Measurements from ENCODE around the gene GPX3. TPM values are rescaled to one million over a fixed set of nuclear protein-coding genes. Genes with fewer than 3 reads are reported as not detected.
A peak's percentile ranks its signal among the peaks of the same experiment; 100 is the strongest.

Gene GPX3
- total and polyA plus RNA-seq, 2 of the 13 experiments (the other 11 are each of a cell fraction or from before 2014, with no cell fraction given), result 33.8 to 1,892 TPM

GRCh38 chr5:151004499-151004898, 15.9 kb upstream of the GPX3 start (continued):
- TF ChIP-seq GMEB1 (CRISPR knock-in tag; IDR thresholded peaks at IDR 0.05; ENCODE audit: borderline replicate concordance) (no peak), SNAPC4 (CRISPR knock-in tag; IDR thresholded peaks at IDR 0.05) (no peak), SRSF9 (IDR thresholded peaks at IDR 0.05; ENCODE audit: borderline replicate concordance, insufficient read depth, low read depth, low read length, poor library complexity, severe bottlenecking) (no peak), MATR3 (CRISPR knock-in tag; IDR thresholded peaks at IDR 0.05) (no peak), PAF1 (CRISPR knock-in tag; IDR thresholded peaks at IDR 0.05) (no peak), TERF1 (CRISPR knock-in tag; IDR thresholded peaks at IDR 0.05) (no peak), ETS1 (CRISPR knock-in tag; IDR thresholded peaks at IDR 0.05) (no peak), ARID2 (CRISPR knock-in tag; IDR thresholded peaks at IDR 0.05; ENCODE audit: borderline replicate concordance) (no peak), ZKSCAN1 (IDR thresholded peaks at IDR 0.05; ENCODE audit: low read length) (no peak), IRF1 (CRISPR knock-in tag; IDR thresholded peaks at IDR 0.05; ENCODE audit: low read depth) (no peak), RELA (CRISPR knock-in tag; IDR thresholded peaks at IDR 0.05) (no peak), NFRKB (IDR thresholded peaks at IDR 0.05) (no peak), THYN1 (CRISPR knock-in tag; IDR thresholded peaks at IDR 0.05; ENCODE audit: borderline replicate concordance, low read depth) (no peak), ZBTB14 (CRISPR knock-in tag; IDR thresholded peaks at IDR 0.05) (no peak), GATAD2A (CRISPR knock-in tag; IDR thresholded peaks at IDR 0.05) (peak; percentile 72), ZIK1 (CRISPR knock-in tag; IDR thresholded peaks at IDR 0.05; ENCODE audit: borderline replicate concordance, low read depth) (no peak), ZNF274 (CRISPR knock-in tag; IDR thresholded peaks at IDR 0.05) (no peak), GABPA (IDR thresholded peaks at IDR 0.05; ENCODE audit: low read depth, low read length) (no peak), GABPA (CRISPR knock-in tag; IDR thresholded peaks at IDR 0.05; ENCODE audit: low read depth) (no peak), FOXK2 (IDR thresholded peaks at IDR 0.05) (no peak), ZNF816 (CRISPR knock-in tag; IDR thresholded peaks at IDR 0.05; ENCODE audit: borderline replicate concordance) (0 out of 2 replicates have a peak, but pooled peaks have one; percentile 59)
